ENCODE data around the gene PAX3.
"Not testable (repeated sequence)": the region's sequence is repeated elsewhere in the genome, so short reads cannot be mapped to it uniquely, and the experiment has no call there.

Gene PAX3

GRCh38 chr2:222205136-222205535, 93.7 kb downstream of the PAX3 start:
- no peak for DNase-seq

GRCh38 chr2:222203041-222203440, 95.8 kb downstream of the PAX3 start:
- DNase-seq = no peak

- no peak for DNase-seq
Observed at GRCh38 chr2:222196159-222196558, 102.6 kb downstream of the PAX3 start.

GRCh38 chr2:222194669-222195068, 104.1 kb downstream of the PAX3 start:
- DNase-seq = no peak

- no peak for DNase-seq
Observed at GRCh38 chr2:222193328-222193983, 105.3 kb downstream of the PAX3 start.

GRCh38 chr2:222180619-222181018, 118.2 kb downstream of the PAX3 start:
- DNase-seq = no peak

- DNase-seq = no peak
Observed at GRCh38 chr2:222179592-222179991, 119.2 kb downstream of the PAX3 start.

- DNase-seq = no peak
Observed at GRCh38 chr2:222178450-222178849, 120.3 kb downstream of the PAX3 start.

GRCh38 chr2:222176890-222177289, 121.9 kb downstream of the PAX3 start:
- no peak for DNase-seq

GRCh38 chr2:222174450-222174849, 124.3 kb downstream of the PAX3 start:
- no peak for DNase-seq

GRCh38 chr2:222169346-222169745, 129.5 kb downstream of the PAX3 start:
- no peak for DNase-seq

GRCh38 chr2:222167762-222168161, 131.0 kb downstream of the PAX3 start:
- DNase-seq = no peak

GRCh38 chr2:222160944-222161343, 137.9 kb downstream of the PAX3 start:
- DNase-seq = no peak

- DNase-seq = no peak
Observed at GRCh38 chr2:222160125-222160524, 138.7 kb downstream of the PAX3 start.

GRCh38 chr2:222159221-222159620, 139.6 kb downstream of the PAX3 start:
- DNase-seq = no peak

GRCh38 chr2:222155003-222155664, 143.7 kb downstream of the PAX3 start:
- not testable (repeated sequence) for DNase-seq

Measured in GF-D8 (cell line).